ENCODE results near the gene CARD14. TPM values are rescaled to one million over a fixed set of nuclear protein-coding genes. Genes with fewer than 3 reads are reported as not detected.

The CARD14 gene
- total and polyA plus RNA-seq, 4 donors = 0.13 to 0.55 (median 0.35) TPM

DNA sequence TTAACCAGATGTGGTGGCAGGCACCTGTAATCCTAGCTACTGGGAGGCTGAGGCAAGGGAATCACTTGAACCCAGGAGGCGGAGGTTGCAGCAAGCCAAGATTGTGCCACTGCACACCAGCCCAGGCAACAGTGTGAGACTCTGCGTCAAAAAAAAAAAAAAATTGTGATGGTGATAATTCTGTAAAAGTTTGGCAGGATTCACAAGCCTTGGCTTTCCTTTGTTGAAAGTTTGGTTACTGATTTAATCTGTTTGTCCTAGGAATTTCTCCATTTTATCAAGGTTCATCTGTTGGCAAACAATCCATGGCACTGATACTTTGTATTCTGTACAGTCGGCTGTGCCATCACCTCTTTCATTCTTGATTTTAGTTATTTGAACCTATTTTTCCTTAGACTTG, 38.8 kb upstream of the CARD14 start:
- H3K27me3 ChIP-seq (ENCODE audit: control insufficient read depth in 1 of 2, insufficient read depth in 2 of 2, low read length in 1 of 2) = peaks cover 0 to 2% of the 10 kb centered on the region in 2 donors
- ATAC-seq (ENCODE audit: low FRiP score) = no peak
- WGBS, 2 donors = 82 to 85% methylated on average over 3 of the region's 3 CpGs
- no peak for DNase-seq
- H3K36me3 ChIP-seq (ENCODE audit: control insufficient read depth in 1 of 2, insufficient read depth in 2 of 2, low read length in 1 of 2) = peaks cover 0 to 2% of the 10 kb centered on the region in 2 donors
- no peaks in the 10 kb centered on the region for H3K9me3 ChIP-seq (ENCODE audit: control insufficient read depth, low read length)
- H3K4me1 ChIP-seq (ENCODE audit: control insufficient read depth in 1 of 2, insufficient read depth in 2 of 2, low read length in 2 of 2) = no peaks in the 10 kb centered on the region
- intact Hi-C loops (cut with DNase I) = no loop called here
- no peak overlapping the region for H3K27ac ChIP-seq (ENCODE audit: low read depth in 1 of 2, low read length in 2 of 2)
- no peak overlapping the region for H3K4me3 ChIP-seq (ENCODE audit: low read length in 2 of 2)

GRCh38 chr17:80132906-80133625, 36.8 kb upstream of the CARD14 start:
- Histone ChIP-seq H3K27ac (ENCODE audit: low read depth in 1 of 2, low read length in 2 of 2) (no peak overlapping the region), H3K27me3 (ENCODE audit: control insufficient read depth in 1 of 2, insufficient read depth in 2 of 2, low read length in 1 of 2) (no peaks in the 10 kb centered on the region), H3K9me3 (ENCODE audit: control insufficient read depth, low read length) (no peaks in the 10 kb centered on the region), H3K4me3 (ENCODE audit: low read length in 2 of 2) (no peak overlapping the region), H3K4me1 (ENCODE audit: control insufficient read depth in 1 of 2, insufficient read depth in 2 of 2, low read length in 2 of 2) (no peaks in the 10 kb centered on the region), H3K36me3 (ENCODE audit: control insufficient read depth in 1 of 2, insufficient read depth in 2 of 2, low read length in 1 of 2) (peaks cover 6 to 7% of the 10 kb centered on the region in 2 donors)
- WGBS, 2 donors = 78 to 81% methylated on average over 5 of the region's 5 CpGs
- DNase-seq (no peak), ATAC-seq (ENCODE audit: low FRiP score) (no peak)
- intact Hi-C loops (cut with DNase I) = no loop called here

DNA sequence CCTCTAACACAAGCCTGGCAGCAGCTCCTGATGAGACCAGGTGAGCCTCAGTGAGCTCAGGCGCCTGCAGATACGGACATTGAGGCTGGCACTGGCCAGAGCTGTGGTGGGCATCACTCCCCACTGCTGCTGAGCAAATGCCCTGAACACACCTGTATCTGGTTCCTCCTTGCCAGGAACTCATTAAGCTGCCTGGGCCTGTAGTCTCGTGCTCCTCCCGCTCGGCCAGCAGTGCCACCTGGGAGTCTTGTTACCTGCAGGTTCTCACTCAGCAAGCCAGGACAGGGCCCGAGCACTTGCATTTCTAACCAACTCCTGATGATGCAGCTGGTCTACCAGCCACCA, 36.2 kb upstream of the CARD14 start:
- DNase-seq (no peak), ATAC-seq (ENCODE audit: low FRiP score) (no peak)
- no peaks in the 10 kb centered on the region for H3K9me3 ChIP-seq (ENCODE audit: control insufficient read depth, low read length)
- no peak overlapping the region for H3K4me3 ChIP-seq (ENCODE audit: low read length in 2 of 2)
- intact Hi-C loops (cut with DNase I) = no loop called here
- H3K27me3 ChIP-seq (ENCODE audit: control insufficient read depth in 1 of 2, insufficient read depth in 2 of 2, low read length in 1 of 2) = no peaks in the 10 kb centered on the region
- no peaks in the 10 kb centered on the region for H3K4me1 ChIP-seq (ENCODE audit: control insufficient read depth in 1 of 2, insufficient read depth in 2 of 2, low read length in 2 of 2)
- H3K27ac ChIP-seq (ENCODE audit: low read depth in 1 of 2, low read length in 2 of 2) = no peak overlapping the region
- WGBS, 2 donors = 90 to 94% methylated on average over 6 of the region's 6 CpGs
- H3K36me3 ChIP-seq (ENCODE audit: control insufficient read depth in 1 of 2, insufficient read depth in 2 of 2, low read length in 1 of 2) = peaks cover 7 to 8% of the 10 kb centered on the region in 2 donors

GRCh38 chr17:80137131-80137530, 32.7 kb upstream of the CARD14 start:
- no peaks in the 10 kb centered on the region for H3K9me3 ChIP-seq (ENCODE audit: control insufficient read depth, low read length)
- DNase-seq = no peak
- H3K36me3 ChIP-seq (ENCODE audit: control insufficient read depth in 1 of 2, insufficient read depth in 2 of 2, low read length in 1 of 2) = peaks cover 7 to 15% of the 10 kb centered on the region in 2 donors
- no peak overlapping the region for H3K27ac ChIP-seq (ENCODE audit: low read depth in 1 of 2, low read length in 2 of 2)
- intact Hi-C loops (cut with DNase I) = no loop called here
- H3K4me3 ChIP-seq (ENCODE audit: low read length in 2 of 2) = no peak overlapping the region
- H3K27me3 ChIP-seq (ENCODE audit: control insufficient read depth in 1 of 2, insufficient read depth in 2 of 2, low read length in 1 of 2) = no peaks in the 10 kb centered on the region
- ATAC-seq (ENCODE audit: low FRiP score) = no peak
- H3K4me1 ChIP-seq (ENCODE audit: control insufficient read depth in 1 of 2, insufficient read depth in 2 of 2, low read length in 2 of 2) = no peaks in the 10 kb centered on the region
- 94 to 95% methylated on average over 9 of the region's 9 CpGs for WGBS, 2 donors

DNA sequence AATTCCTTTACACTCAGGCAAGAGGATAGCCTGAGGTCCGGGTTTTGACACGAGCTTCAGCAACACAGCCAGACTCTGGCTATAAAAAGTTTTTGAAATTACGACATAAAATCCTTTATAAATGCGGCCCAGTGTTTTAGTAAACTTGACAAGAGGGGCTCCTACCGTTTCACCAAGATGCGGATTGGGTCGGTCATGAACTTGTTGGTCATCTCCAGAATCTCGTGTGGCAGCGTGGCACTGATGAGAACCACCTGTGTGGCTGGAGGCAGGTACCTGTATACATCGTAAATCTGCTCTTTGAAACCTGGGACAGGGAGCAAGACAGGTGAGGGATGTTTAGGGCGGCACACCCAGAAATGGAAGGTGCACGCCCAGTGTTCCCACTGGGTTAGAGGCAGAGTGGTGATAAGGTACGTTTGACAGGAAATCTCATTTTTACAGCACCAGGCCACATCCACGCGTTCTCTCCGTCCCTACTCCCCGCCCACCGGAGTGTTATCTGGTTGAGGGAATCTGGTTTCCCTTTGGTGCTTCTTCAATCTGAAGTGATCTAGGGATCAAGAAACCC, 30.9 kb upstream of the CARD14 start:
- intact Hi-C loops (cut with DNase I) = no loop called here
- 90 to 92% methylated on average over 18 of the region's 18 CpGs for WGBS, 2 donors
- Histone ChIP-seq H3K4me1 (ENCODE audit: control insufficient read depth in 1 of 2, insufficient read depth in 2 of 2, low read length in 2 of 2) (no peaks in the 10 kb centered on the region), H3K27ac (ENCODE audit: low read depth in 1 of 2, low read length in 2 of 2) (no peak overlapping the region), H3K27me3 (ENCODE audit: control insufficient read depth in 1 of 2, insufficient read depth in 2 of 2, low read length in 1 of 2) (no peaks in the 10 kb centered on the region), H3K36me3 (ENCODE audit: control insufficient read depth in 1 of 2, insufficient read depth in 2 of 2, low read length in 1 of 2) (peaks cover 12 to 17% of the 10 kb centered on the region in 2 donors), H3K4me3 (ENCODE audit: low read length in 2 of 2) (no peak overlapping the region), H3K9me3 (ENCODE audit: control insufficient read depth, low read length) (no peaks in the 10 kb centered on the region)
- ATAC-seq (ENCODE audit: low FRiP score) = no peak
- DNase-seq = no peak

GRCh38 chr17:80141463-80142165, 28.2 kb upstream of the CARD14 start:
- Histone ChIP-seq H3K4me3 (ENCODE audit: low read length in 2 of 2) (no peak overlapping the region), H3K27me3 (ENCODE audit: control insufficient read depth in 1 of 2, insufficient read depth in 2 of 2, low read length in 1 of 2) (no peaks in the 10 kb centered on the region), H3K9me3 (ENCODE audit: control insufficient read depth, low read length) (no peaks in the 10 kb centered on the region), H3K36me3 (ENCODE audit: control insufficient read depth in 1 of 2, insufficient read depth in 2 of 2, low read length in 1 of 2) (peaks cover 8 to 17% of the 10 kb centered on the region in 2 donors), H3K4me1 (ENCODE audit: control insufficient read depth in 1 of 2, insufficient read depth in 2 of 2, low read length in 2 of 2) (peaks cover 0 to 2% of the 10 kb centered on the region in 2 donors), H3K27ac (ENCODE audit: low read depth in 1 of 2, low read length in 2 of 2) (no peak overlapping the region)
- WGBS, 2 donors = 92 to 94% methylated on average over 7 of the region's 7 CpGs
- ATAC-seq (ENCODE audit: low FRiP score) (no peak), DNase-seq (no peak)
- intact Hi-C loops (cut with DNase I) = loop anchor here in 1 of 2 donors (10.0 kb wide), 1 partner anchor 113 kb away; no protein-coding TSS in a partner anchor

- intact Hi-C loops (cut with DNase I) = loop anchor here in 1 of 2 donors (10.0 kb wide), 1 partner anchor 112 kb away; no protein-coding TSS in a partner anchor
- Histone ChIP-seq H3K36me3 (ENCODE audit: control insufficient read depth in 1 of 2, insufficient read depth in 2 of 2, low read length in 1 of 2) (peaks cover 8 to 13% of the 10 kb centered on the region in 2 donors), H3K27me3 (ENCODE audit: control insufficient read depth in 1 of 2, insufficient read depth in 2 of 2, low read length in 1 of 2) (no peaks in the 10 kb centered on the region), H3K4me3 (ENCODE audit: low read length in 2 of 2) (no peak overlapping the region), H3K9me3 (ENCODE audit: control insufficient read depth, low read length) (no peaks in the 10 kb centered on the region), H3K4me1 (ENCODE audit: control insufficient read depth in 1 of 2, insufficient read depth in 2 of 2, low read length in 2 of 2) (peaks cover 0 to 2% of the 10 kb centered on the region in 2 donors), H3K27ac (ENCODE audit: low read depth in 1 of 2, low read length in 2 of 2) (no peak overlapping the region)
- ATAC-seq (ENCODE audit: low FRiP score) (no peak), DNase-seq (no peak)
- 78 to 86% methylated on average over 6 of the region's 6 CpGs for WGBS, 2 donors
Observed at GRCh38 chr17:80142929-80143328, 26.9 kb upstream of the CARD14 start.

- H3K27me3 ChIP-seq (ENCODE audit: control insufficient read depth in 1 of 2, insufficient read depth in 2 of 2, low read length in 1 of 2) = no peaks in the 10 kb centered on the region
- no peaks in the 10 kb centered on the region for H3K9me3 ChIP-seq (ENCODE audit: control insufficient read depth, low read length)
- peaks cover 0 to 2% of the 10 kb centered on the region in 2 donors for H3K4me1 ChIP-seq (ENCODE audit: control insufficient read depth in 1 of 2, insufficient read depth in 2 of 2, low read length in 2 of 2)
- peak overlapping the region in 1 of 2 donors; percentile 79 for H3K4me3 ChIP-seq (ENCODE audit: low read length in 2 of 2)
- ATAC-seq (ENCODE audit: low FRiP score) = no peak
- no peak overlapping the region for H3K27ac ChIP-seq (ENCODE audit: low read depth in 1 of 2, low read length in 2 of 2)
- peaks cover 2 to 8% of the 10 kb centered on the region in 2 donors for H3K36me3 ChIP-seq (ENCODE audit: control insufficient read depth in 1 of 2, insufficient read depth in 2 of 2, low read length in 1 of 2)
- no peak for DNase-seq
- WGBS, 2 donors = 43 to 47% methylated on average over 10 of the region's 10 CpGs
- intact Hi-C loops (cut with DNase I) = loop anchor here (5.0 to 10.0 kb wide), 2 partner anchors 43 to 109 kb away; partner anchors contain the start of gene GAA (in 1 of the 2)
Observed at GRCh38 chr17:80145076-80146075, 24.5 kb upstream of the CARD14 start.
